ENCODE measurements around the gene CST3.

Gene CST3

GRCh38 chr20:23587631-23588030 lies 50.1 kb downstream of the CST3 start:
- TF ChIP-seq CTCF (IDR thresholded peaks at IDR 0.05; ENCODE audit: insufficient read depth, low read length) (no peak), SPI1 (IDR thresholded peaks at IDR 0.05; ENCODE audit: borderline replicate concordance, low read depth) (no peak), POLR2AphosphoS5 (IDR thresholded peaks at IDR 0.05; ENCODE audit: low read depth) (no peak), GABPA (IDR thresholded peaks at IDR 0.05; ENCODE audit: low read depth) (no peak), REST (IDR thresholded peaks at IDR 0.05; ENCODE audit: insufficient replicate concordance, low read depth) (no peak)
- DNase-seq (ENCODE audit: low read depth in 1 of 2, low spot score in 1 of 2), result no peak
- no peak overlapping the region for H3K27ac ChIP-seq (replicated peaks)
- no peaks in the 10 kb centered on the region for H3K27me3 ChIP-seq (ENCODE audit: insufficient read depth, poor library complexity, severe bottlenecking)
- H3K4me3 ChIP-seq (replicated peaks; ENCODE audit: insufficient read depth, low read length), result no peak overlapping the region

- no peak for TF ChIP-seq SPI1 (IDR thresholded peaks at IDR 0.05; ENCODE audit: borderline replicate concordance, low read depth)
- no peak for TF ChIP-seq POLR2AphosphoS5 (IDR thresholded peaks at IDR 0.05; ENCODE audit: low read depth)
- Histone ChIP-seq H3K4me3 (replicated peaks; ENCODE audit: insufficient read depth, low read length) (no peak overlapping the region), H3K27ac (replicated peaks) (no peak overlapping the region), H3K27me3 (ENCODE audit: insufficient read depth, poor library complexity, severe bottlenecking) (no peaks in the 10 kb centered on the region)
- no peak for DNase-seq (ENCODE audit: low read depth in 1 of 2, low spot score in 1 of 2)
Measured at GRCh38 chr20:23586735-23587525, 50.8 kb downstream of the CST3 start.

- no peak overlapping the region for H3K27ac ChIP-seq (replicated peaks)
- no peaks in the 10 kb centered on the region for H3K27me3 ChIP-seq (ENCODE audit: insufficient read depth, poor library complexity, severe bottlenecking)
- no peak for DNase-seq (ENCODE audit: low read depth in 1 of 2, low spot score in 1 of 2)
- TF ChIP-seq GABPA (IDR thresholded peaks at IDR 0.05; ENCODE audit: low read depth) (no peak), REST (IDR thresholded peaks at IDR 0.05; ENCODE audit: insufficient replicate concordance, low read depth) (no peak), POLR2AphosphoS5 (IDR thresholded peaks at IDR 0.05; ENCODE audit: low read depth) (no peak), CTCF (IDR thresholded peaks at IDR 0.05; ENCODE audit: insufficient read depth, low read length) (no peak), SPI1 (IDR thresholded peaks at IDR 0.05; ENCODE audit: borderline replicate concordance, low read depth) (no peak)
- no peak overlapping the region for H3K4me3 ChIP-seq (replicated peaks; ENCODE audit: insufficient read depth, low read length)
Measured at GRCh38 chr20:23585808-23586734, 51.7 kb downstream of the CST3 start.

- TF ChIP-seq POLR2AphosphoS5 (IDR thresholded peaks at IDR 0.05; ENCODE audit: low read depth) (no peak), GABPA (IDR thresholded peaks at IDR 0.05; ENCODE audit: low read depth) (no peak), SPI1 (IDR thresholded peaks at IDR 0.05; ENCODE audit: borderline replicate concordance, low read depth) (no peak), CTCF (IDR thresholded peaks at IDR 0.05; ENCODE audit: insufficient read depth, low read length) (no peak), REST (IDR thresholded peaks at IDR 0.05; ENCODE audit: insufficient replicate concordance, low read depth) (no peak)
- DNase-seq (ENCODE audit: low read depth in 1 of 2, low spot score in 1 of 2), result no peak
- Histone ChIP-seq H3K4me3 (replicated peaks; ENCODE audit: insufficient read depth, low read length) (no peak overlapping the region), H3K27ac (replicated peaks) (no peak overlapping the region), H3K27me3 (ENCODE audit: insufficient read depth, poor library complexity, severe bottlenecking) (no peaks in the 10 kb centered on the region)
Measured at GRCh38 chr20:23585449-23585807, 52.3 kb downstream of the CST3 start.
